ENCODE measurements around the gene LNX1. TPM values are rescaled to one million over a fixed set of nuclear protein-coding genes. Genes with fewer than 3 reads are reported as not detected.

LNX1 gene
- total RNA-seq, 1 experiment from 2014 or later = 1.7 TPM

DNA sequence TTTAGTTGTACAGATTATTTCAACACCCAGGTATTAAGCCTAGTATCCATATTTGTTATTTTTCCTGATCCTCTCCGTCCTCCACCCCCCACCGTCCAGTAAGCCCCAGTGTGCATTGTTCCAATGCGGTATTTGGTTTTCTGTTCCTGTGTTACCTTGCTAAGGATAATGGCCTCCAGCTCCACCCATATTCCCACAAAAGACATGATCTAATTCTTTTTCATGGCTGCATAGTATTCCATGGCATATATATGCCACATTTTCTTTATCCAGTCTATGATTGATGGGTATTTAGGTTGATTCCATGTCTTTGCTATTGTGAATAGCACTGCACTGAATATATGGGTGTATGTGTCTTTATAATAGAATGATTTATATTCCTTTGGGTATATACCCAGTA lies 22.1 kb upstream of the LNX1 start:
- no peak overlapping the region for H3K4me3 Mint-ChIP-seq
- Histone ChIP-seq H3K14ac (ENCODE audit: insufficient read depth, low read length) (no peak overlapping the region), H3K9me3 (ENCODE audit: control insufficient read depth, low read depth, low read length) (no peaks in the 10 kb centered on the region), H3K23ac (ENCODE audit: insufficient read length, low read depth, low read length) (no peak overlapping the region), H3K4me2 (ENCODE audit: insufficient read depth, insufficient read length, low read length) (no peak overlapping the region), H3K4ac (ENCODE audit: low read depth, low read length) (no peak overlapping the region), H2BK12ac (ENCODE audit: insufficient read length, low read depth, low read length) (no peak overlapping the region), H2AFZ (ENCODE audit: low read length) (no peak overlapping the region), H3K18ac (ENCODE audit: insufficient read length, low read depth, low read length) (no peak overlapping the region), H3K79me2 (ENCODE audit: insufficient read depth, low read length) (no peaks in the 10 kb centered on the region), H3K27me3 (ENCODE audit: insufficient read depth, low read length) (no peaks in the 10 kb centered on the region), H4K8ac (replicated peaks; ENCODE audit: insufficient read length, low read depth, low read length) (no peak overlapping the region), H2BK15ac (ENCODE audit: low read depth, low read length) (no peak overlapping the region), H3K27ac (ENCODE audit: insufficient read length, low read depth, low read length) (no peak overlapping the region), H4K5ac (ENCODE audit: insufficient read length, low read depth, low read length) (no peak overlapping the region), H2BK20ac (ENCODE audit: low read depth, low read length, poor library complexity, severe bottlenecking) (no peak overlapping the region), H4K20me1 (ENCODE audit: control insufficient read depth, insufficient read depth, insufficient read length) (no peaks in the 10 kb centered on the region), H2BK120ac (ENCODE audit: low read depth, low read length, poor library complexity, severe bottlenecking) (no peak overlapping the region), H3T11ph (ENCODE audit: low read length) (no peak overlapping the region), H3K56ac (ENCODE audit: insufficient read length, low read depth, low read length) (no peak overlapping the region), H2BK5ac (ENCODE audit: insufficient read length, low read length) (no peak overlapping the region), H3K79me1 (ENCODE audit: insufficient read depth, low read depth, low read length, poor library complexity, severe bottlenecking) (no peaks in the 10 kb centered on the region), H4K91ac (ENCODE audit: insufficient read length, low read depth, low read length) (no peak overlapping the region), H2AK5ac (ENCODE audit: insufficient read length, low read length) (no peak overlapping the region), H3K23me2 (ENCODE audit: insufficient read length, low read depth, low read length, poor library complexity, severe bottlenecking) (no peaks in the 10 kb centered on the region), H3K4me1 (ENCODE audit: insufficient read depth, low read length) (no peaks in the 10 kb centered on the region), H3K9ac (ENCODE audit: extremely low read depth, insufficient read length, low read length) (no peak overlapping the region)
- no peaks in the 10 kb centered on the region; a peak in 3 of 7 replicates for H3K36me3 Mint-ChIP-seq (ENCODE audit: insufficient read depth in 1 of 3, low read depth in 3 of 3)
- H3K27me3 Mint-ChIP-seq (ENCODE audit: low read depth) = no peaks in the 10 kb centered on the region
- no peak for DNase-seq
- H3K4me1 Mint-ChIP-seq = peaks cover 4 to 7% of the 10 kb centered on the region in 2 experiments; a peak in 2 of 4 replicates
- no peak overlapping the region for H3K27ac Mint-ChIP-seq
- WGBS (ENCODE audit: extremely low coverage, insufficient read length, low lambda C conversion rate) = no CpG with 5 or more reads among the region's 3 CpGs
- H3K9me3 Mint-ChIP-seq = peaks cover 3 to 9% of the 10 kb centered on the region in 2 experiments; a peak in 4 of 5 replicates
- TF ChIP-seq, protein P1, sequence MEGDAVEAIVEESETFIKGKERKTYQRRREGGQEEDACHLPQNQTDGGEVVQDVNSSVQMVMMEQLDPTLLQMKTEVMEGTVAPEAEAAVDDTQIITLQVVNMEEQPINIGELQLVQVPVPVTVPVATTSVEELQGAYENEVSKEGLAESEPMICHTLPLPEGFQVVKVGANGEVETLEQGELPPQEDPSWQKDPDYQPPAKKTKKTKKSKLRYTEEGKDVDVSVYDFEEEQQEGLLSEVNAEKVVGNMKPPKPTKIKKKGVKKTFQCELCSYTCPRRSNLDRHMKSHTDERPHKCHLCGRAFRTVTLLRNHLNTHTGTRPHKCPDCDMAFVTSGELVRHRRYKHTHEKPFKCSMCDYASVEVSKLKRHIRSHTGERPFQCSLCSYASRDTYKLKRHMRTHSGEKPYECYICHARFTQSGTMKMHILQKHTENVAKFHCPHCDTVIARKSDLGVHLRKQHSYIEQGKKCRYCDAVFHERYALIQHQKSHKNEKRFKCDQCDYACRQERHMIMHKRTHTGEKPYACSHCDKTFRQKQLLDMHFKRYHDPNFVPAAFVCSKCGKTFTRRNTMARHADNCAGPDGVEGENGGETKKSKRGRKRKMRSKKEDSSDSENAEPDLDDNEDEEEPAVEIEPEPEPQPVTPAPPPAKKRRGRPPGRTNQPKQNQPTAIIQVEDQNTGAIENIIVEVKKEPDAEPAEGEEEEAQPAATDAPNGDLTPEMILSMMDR (conservative IDR thresholded peaks at IDR 0.05) = no peak
